Adrenal gland (tissue), 12 donors: Measurements from ENCODE around the gene PDIA5. TPM values are rescaled to one million over a fixed set of nuclear protein-coding genes. Genes with fewer than 3 reads are reported as not detected.

Experiments
- DNase-seq, 7 donors: peaks; one replicate each; pipeline ENCODE4 v3.0.0-alpha.2; 2019 to 2020
- H3K27ac ChIP-seq, 5 donors: fragments of 200-600 bp; sonication (generic) in 4 of 5; 1 replicate in 3 of 5; 2 replicates in 2 of 5; pipeline versions ENCODE4 v1.5.1 to v1.8.0; 2016 to 2020; ENCODE audit warnings: mild to moderate bottlenecking in 1 of 5
- H3K27me3 ChIP-seq: fragments of 200-600 bp; 2 replicates; pipeline ENCODE4 v1.8.0; 2021
- H3K36me3 ChIP-seq, 2 donors: fragments of 200-600 bp; replicated peaks in 1 of 2; 1 replicate in 1 of 2; 2 replicates in 1 of 2; pipeline versions ENCODE4 v1.5.1 to v1.8.0; 2018 to 2022
- H3K4me1 ChIP-seq, 2 donors: fragments of 200-600 bp; replicated peaks in 1 of 2; 1 replicate in 1 of 2; 2 replicates in 1 of 2; pipeline versions ENCODE4 v1.5.1 to v1.8.0; 2018 to 2021
- H3K4me3 ChIP-seq, 4 donors: fragments of 200-600 bp; sonication (generic) in 3 of 4; one replicate each; pipeline ENCODE4 v1.5.1; 2016 to 2018
- H3K9me3 ChIP-seq, 3 donors: fragments of 200-600 bp; sonication (generic) in 1 of 3; replicated peaks in 1 of 3; 1 replicate in 2 of 3; 2 replicates in 1 of 3; pipeline versions ENCODE4 v1.5.1 to v1.8.0; 2016 to 2021
- CTCF ChIP-seq, 6 experiments: fragments of 450-650 bp in 4 of 6; fragments of 200-600 bp in 2 of 6; sonication (generic) in 1 of 6; IDR thresholded peaks; 1 replicate in 5 of 6; 2 replicates in 1 of 6; pipeline versions ENCODE4 v1.5.1 to v1.8.0; 2016 to 2021; ENCODE audit warnings: antibody characterized with exemption in 6 of 6, mild to moderate bottlenecking in 2 of 6, moderate library complexity in 1 of 6
- POLR2A ChIP-seq, 2 donors: fragments of 450-650 bp; IDR thresholded peaks; one replicate each; pipeline ENCODE4 v1.6.1; 2017; ENCODE audit warnings: antibody characterized with exemption in 2 of 2, mild to moderate bottlenecking in 2 of 2, moderate library complexity in 1 of 2
- WGBS, 4 donors: extraction: QIAGEN DNeasy Blood & Tissue Kit in 2 of 4; methylation state at CpG; one replicate each; pipeline versions ENCODE4 v1.1.5 to v1.1.7; 2013 to 2017; 5-methylcytosine and 5-hydroxymethylcytosine counted together
- intact Hi-C, 2 donors: fragments of 100-400 bp; cut with DNase I; formaldehyde crosslinking; loops; one replicate each; pipeline versions ENCODE4 v1.14.1 to v1.15.0; 2022 to 2023
- polyA plus RNA-seq, 3 donors: library from polyadenylated mRNA; stranded (reverse); fragments of 200-250 nt in 2 of 3; fragments of 350-450 nt in 1 of 3; fragmentation: Illumina TruSeq in 1 of 3; extraction: RNeasy Lipid Tissue Mini Kit (QIAGEN cat#74804) in 1 of 3; gene quantifications; one replicate each; pipeline ENCODE4 v1.2.3, GENCODE V29; 2013 to 2014
- total RNA-seq, 9 donors: library from RNA; depleted of rRNA in 4 of 9; stranded (reverse); fragments of >200 nt in 4 of 9; fragments of 120-200 nt in 1 of 9; fragmentation: NEBNext Ultra II Directional in 1 of 9; extraction: Animal tissue kit (Norgen Biotek cat#: 25700) in 1 of 9; gene quantifications; one replicate each; pipeline versions ENCODE4 v1.1.0 to v1.2.4, GENCODE V29; 2013 to 2023
- donor health status: healthy with polysubstance abuse.
- donor health status: Bipolar disorder and iron deficiency.
- donor health status: DM: yes; HTN: yes; CAD: no.
- donor health status: DM: no; HTN: no; CAD: no.
- donor health status: DM: no; HTN: no; CAD: no.
- donor health status: DM: yes; HTN: yes; CAD: no.

Gene PDIA5
- total and polyA plus RNA-seq, 12 donors = 18.9 to 88.9 (median 50.9) TPM

GRCh38 chr3:123070510-123070909 is 3.7 kb downstream of the PDIA5 start:
- peaks cover 29 to 56% of the 10 kb centered on the region in 2 donors for H3K4me1 ChIP-seq
- 49 to 61% (median 54%) methylated on average over 8 of the region's 8 CpGs for WGBS, 4 donors
- no peaks in the 10 kb centered on the region for H3K36me3 ChIP-seq
- no peak overlapping the region for H3K4me3 ChIP-seq
- peak in 1 of 7 donors; percentile 61 for DNase-seq
- no peaks in the 10 kb centered on the region for H3K27me3 ChIP-seq
- no peak for TF ChIP-seq POLR2A (IDR thresholded peaks at IDR 0.05)
- TF ChIP-seq CTCF (IDR thresholded peaks at IDR 0.05) = no peak
- H3K27ac ChIP-seq = peak overlapping the region in 4 of 5 donors; percentile 31 to 77 (median 52)
- intact Hi-C loops = no loop called here
- no peaks in the 10 kb centered on the region for H3K9me3 ChIP-seq

- H3K36me3 ChIP-seq = no peaks in the 10 kb centered on the region
- H3K27me3 ChIP-seq = no peaks in the 10 kb centered on the region
- no peak for TF ChIP-seq POLR2A (IDR thresholded peaks at IDR 0.05)
- peak in 4 of 6 experiments; percentile 25 to 44 (median 33) for TF ChIP-seq CTCF (IDR thresholded peaks at IDR 0.05)
- no peaks in the 10 kb centered on the region for H3K9me3 ChIP-seq
- intact Hi-C loops = no loop called here
- DNase-seq = peak; percentile 59 to 76 (median 71)
- WGBS, 4 donors = 11 to 29% (median 23%) methylated on average over 5 of the region's 5 CpGs
- H3K4me1 ChIP-seq = peaks cover 29 to 61% of the 10 kb centered on the region in 2 donors
- H3K27ac ChIP-seq = peak overlapping the region; percentile 52 to 83 (median 57)
- H3K4me3 ChIP-seq = no peak overlapping the region
These were observed 4.3 kb downstream of the PDIA5 start for GRCh38 chr3:123071146-123071545.

- peaks cover 25 to 66% of the 10 kb centered on the region in 2 donors for H3K4me1 ChIP-seq
- intact Hi-C loops = no loop called here
These were observed 4.8 kb downstream of the PDIA5 start for GRCh38 chr3:123071581-123071980.

GRCh38 chr3:123072152-123072551 is 5.3 kb downstream of the PDIA5 start:
- peak overlapping the region in 4 of 5 donors; percentile 14 to 83 (median 67) for H3K27ac ChIP-seq
- peaks cover 25 to 71% of the 10 kb centered on the region in 2 donors for H3K4me1 ChIP-seq
- TF ChIP-seq POLR2A (IDR thresholded peaks at IDR 0.05) (no peak), CTCF (IDR thresholded peaks at IDR 0.05) (no peak)
- peak in 6 of 7 donors; percentile 70 to 82 (median 72) for DNase-seq
- H3K27me3 ChIP-seq = no peaks in the 10 kb centered on the region
- H3K36me3 ChIP-seq = no peaks in the 10 kb centered on the region
- no peaks in the 10 kb centered on the region for H3K9me3 ChIP-seq
- intact Hi-C loops = no loop called here
- no peak overlapping the region for H3K4me3 ChIP-seq
- WGBS, 4 donors = 33 to 41% (median 37%) methylated on average over 4 to 5 of the region's 5 CpGs

More at GRCh38 chr3:123071581-123071980, 4.8 kb downstream of the PDIA5 start:
- Histone ChIP-seq H3K27me3 (no peaks in the 10 kb centered on the region), H3K9me3 (no peaks in the 10 kb centered on the region), H3K4me3 (no peak overlapping the region), H3K36me3 (no peaks in the 10 kb centered on the region), H3K27ac (peak overlapping the region; percentile 52 to 83 (median 57))
- peak in 2 of 7 donors; percentile 29 to 58 for DNase-seq
- TF ChIP-seq CTCF (IDR thresholded peaks at IDR 0.05) = no peak
- no peak for TF ChIP-seq POLR2A (IDR thresholded peaks at IDR 0.05)
- 47 to 57% (median 53%) methylated on average over 7 of the region's 7 CpGs for WGBS, 4 donors
